ENCODE data around the gene ZNRF1.

Gene ZNRF1

GRCh38 chr16:75100603-75100990 lies 101.8 kb downstream of the ZNRF1 start:
- DNase-seq, result no peak

GRCh38 chr16:75101635-75102034 lies 102.8 kb downstream of the ZNRF1 start:
- no peak for DNase-seq

- no peak for DNase-seq
Observed at GRCh38 chr16:75102595-75102994, 103.8 kb downstream of the ZNRF1 start.

GRCh38 chr16:75103994-75104393 lies 105.2 kb downstream of the ZNRF1 start:
- no peak for DNase-seq

- no peak for DNase-seq
Observed at GRCh38 chr16:75104836-75105235, 106.0 kb downstream of the ZNRF1 start.

GRCh38 chr16:75105306-75106061 lies 106.7 kb downstream of the ZNRF1 start:
- DNase-seq, result no peak

GRCh38 chr16:75106351-75107274 lies 107.8 kb downstream of the ZNRF1 start:
- DNase-seq, result no peak

GRCh38 chr16:75107505-75107904 lies 108.7 kb downstream of the ZNRF1 start:
- no peak for DNase-seq

GRCh38 chr16:75108792-75109731 lies 110.2 kb downstream of the ZNRF1 start:
- DNase-seq, result peak; percentile 90

- no peak for DNase-seq
Observed at GRCh38 chr16:75109732-75110243, 111.0 kb downstream of the ZNRF1 start.

GRCh38 chr16:75110637-75111513 lies 112.1 kb downstream of the ZNRF1 start:
- peak; percentile 89 for DNase-seq

- no peak for DNase-seq
Observed at GRCh38 chr16:75111514-75111940, 112.7 kb downstream of the ZNRF1 start.

- no peak for DNase-seq
Observed at GRCh38 chr16:75111961-75112733, 113.3 kb downstream of the ZNRF1 start.

- no peak for DNase-seq
Observed at GRCh38 chr16:75112734-75113491, 114.1 kb downstream of the ZNRF1 start.

GRCh38 chr16:75113541-75114121 lies 114.8 kb downstream of the ZNRF1 start:
- no peak for DNase-seq

- no peak for DNase-seq
Observed at GRCh38 chr16:75114179-75114945, 115.5 kb downstream of the ZNRF1 start.

GRCh38 chr16:75114946-75115825 lies 116.4 kb downstream of the ZNRF1 start:
- DNase-seq, result no peak
